Panc1 (cell line): ENCODE measurements around the gene ATG10. TPM values are rescaled to one million over a fixed set of nuclear protein-coding genes. Genes with fewer than 3 reads are reported as not detected.

Experiments
- ATAC-seq: fragments of 200-7000 bp; cut with Tn5 transposase; 2 replicates; pipeline ENCODE4 v1.9.1; 2020; ENCODE audit warnings: mild to moderate bottlenecking, moderate library complexity
- BruUV-seq: library from RNA; stranded (reverse); fragments of 400-500 nt; replicated peaks from 2 replicates; lab custom pipeline; 2021; lab: Mats Ljungman, UMichigan
- CTCF ChIA-PET: fragments of 300-600 bp; sonication (Branson Sonifier 250); formaldehyde crosslinking; loops from one replicate; lab custom pipeline; 2022; ENCODE audit warnings: antibody characterized with exemption; lab: Charles Lee
- POLR2A ChIA-PET: fragments of 300-600 bp; sonication (Branson Sonifier 250); formaldehyde crosslinking; loops from one replicate; lab custom pipeline; 2022; ENCODE audit warnings: antibody characterized with exemption; lab: Charles Lee
- DNase-seq: peaks from one replicate; pipeline ENCODE4 v3.0.0-alpha.2; 2010; ENCODE audit warnings: low read depth, low spot score
- H3K27ac ChIP-seq: 2 replicates; pipeline ENCODE4 v1.5.1; 2011; ENCODE audit warnings: mild to moderate bottlenecking, low read length, inconsistent platforms
- H3K27me3 ChIP-seq: fragments of 200-500 bp; sonication (Bioruptor generic); 2 replicates; pipeline ENCODE4 v1.6.0; 2014; ENCODE audit warnings: low read length, inconsistent platforms; ENCODE audit not compliant: control insufficient read depth, insufficient read depth
- H3K36me3 ChIP-seq: fragments of 200-500 bp; sonication (Bioruptor generic); 2 replicates; pipeline ENCODE4 v1.5.1; 2014; ENCODE audit warnings: inconsistent platforms, mild to moderate bottlenecking, low read length, moderate library complexity; ENCODE audit not compliant: control insufficient read depth, insufficient read depth
- H3K4me1 ChIP-seq: 2 replicates; pipeline ENCODE4 v1.5.1; 2011; ENCODE audit warnings: inconsistent platforms, mild to moderate bottlenecking, low read length, moderate library complexity; ENCODE audit not compliant: control insufficient read depth, insufficient read depth
- H3K4me3 ChIP-seq, 2 experiments: 2 replicates each; pipeline ENCODE4 v1.5.1; 2011 to 2012; ENCODE audit warnings: low read depth in 2 of 2, low read length in 2 of 2, mild to moderate bottlenecking in 2 of 2, inconsistent platforms in 1 of 2, moderate library complexity in 1 of 2
- H3K9me3 ChIP-seq: fragments of 200-500 bp; sonication (Bioruptor generic); 2 replicates; pipeline ENCODE4 v1.5.1; 2014; ENCODE audit warnings: low read depth, mild to moderate bottlenecking, inconsistent platforms, low read length, moderate library complexity; ENCODE audit not compliant: control insufficient read depth, insufficient read depth
- CTCF ChIP-seq: fragments of 450-650 bp; IDR thresholded peaks from 2 replicates; pipeline ENCODE4 v1.5.1; 2017; ENCODE audit warnings: mild to moderate bottlenecking
- POLR2AphosphoS5 ChIP-seq: IDR thresholded peaks from 2 replicates; pipeline ENCODE4 v1.6.1; 2012; ENCODE audit warnings: mild to moderate bottlenecking, low read depth, low read length, moderate library complexity
- REST ChIP-seq, 2 experiments: IDR thresholded peaks; 2 replicates each; pipeline ENCODE4 v1.6.1; 2011 to 2012; ENCODE audit warnings: low read depth in 2 of 2, control low read depth in 1 of 2, low read length in 1 of 2, mild to moderate bottlenecking in 1 of 2, moderate library complexity in 1 of 2; ENCODE audit not compliant: insufficient read depth in 1 of 2
- SIN3A ChIP-seq: IDR thresholded peaks from 2 replicates; pipeline ENCODE4 v1.6.1; 2012; ENCODE audit warnings: low read depth, mild to moderate bottlenecking, low read length, moderate library complexity, borderline replicate concordance; ENCODE audit not compliant: insufficient read depth
- TCF7L2 ChIP-seq: IDR thresholded peaks from 2 replicates; pipeline ENCODE4 v1.6.1; 2011; ENCODE audit warnings: mild to moderate bottlenecking, low read depth, low read length, inconsistent platforms
- in situ Hi-C: cut with HindIII; loops from 2 replicates; pipeline ENCODE4 v1.10.0; 2016; ENCODE audit warnings: low sequenced_read_pairs, low pct_unique_long_range_greater_than_20kb
- intact Hi-C: fragments of 100-400 bp; cut with micrococcal nuclease; formaldehyde crosslinking; loops from one replicate; pipeline ENCODE4 v1.10.0; 2022; ENCODE audit not compliant: unreplicated experiment
- total RNA-seq: library from RNA; stranded (reverse); gene quantifications from one replicate; pipeline ENCODE4 v1.2.1, GENCODE V29; 2021; ENCODE audit not compliant: unreplicated experiment

The ATG10 gene
- total RNA-seq, 1 experiment from 2014 or later, result 14.0 TPM

GRCh38 chr5:81924442-81924841 is 47.4 kb upstream of the ATG10 start:
- Histone ChIP-seq H3K27me3 (no peaks in the 10 kb centered on the region), H3K4me3 (no peak overlapping the region), H3K27ac (no peak overlapping the region), H3K4me1 (no peaks in the 10 kb centered on the region), H3K36me3 (no peaks in the 10 kb centered on the region), H3K9me3 (no peaks in the 10 kb centered on the region)
- intact Hi-C loops, result no loop called here
- ATAC-seq, result no peak
- POLR2A ChIA-PET, result no interaction called here
- CTCF ChIA-PET, result no interaction called here
- no TSS peak for BruUV-seq
- TF ChIP-seq SIN3A, result no peak
- in situ Hi-C loops, result no loop called here
- DNase-seq, result no peak

- TF ChIP-seq TCF7L2, result no peak
- no peak for TF ChIP-seq REST (IDR thresholded peaks at IDR 0.05; ENCODE audit: insufficient read depth in 1 of 2, low read depth in 2 of 2, low read length in 1 of 2)
- no peak for TF ChIP-seq CTCF
- no peak for TF ChIP-seq SIN3A
- no peak for TF ChIP-seq POLR2AphosphoS5
- ChIA-PET POLR2A (no interaction called here), CTCF (no interaction called here)
- ATAC-seq (no peak), DNase-seq (no peak)
- H3K36me3 ChIP-seq, result no peaks in the 10 kb centered on the region
- in situ Hi-C loops, result no loop called here
- H3K9me3 ChIP-seq, result no peaks in the 10 kb centered on the region
- BruUV-seq, result no TSS peak
- no peak overlapping the region for H3K27ac ChIP-seq
- no peaks in the 10 kb centered on the region for H3K27me3 ChIP-seq
- H3K4me1 ChIP-seq, result no peaks in the 10 kb centered on the region
- intact Hi-C loops, result no loop called here
- H3K4me3 ChIP-seq, result no peak overlapping the region
Measured at GRCh38 chr5:81925009-81925408, 46.8 kb upstream of the ATG10 start.

GRCh38 chr5:81925981-81926380 is 45.8 kb upstream of the ATG10 start:
- no peaks in the 10 kb centered on the region for H3K27me3 ChIP-seq
- intact Hi-C loops (no loop called here), in situ Hi-C loops (no loop called here)
- no peak overlapping the region for H3K4me3 ChIP-seq
- H3K4me1 ChIP-seq, result no peaks in the 10 kb centered on the region
- DNase-seq (no peak), ATAC-seq (no peak)
- no TSS peak for BruUV-seq
- H3K27ac ChIP-seq, result no peak overlapping the region
- POLR2A ChIA-PET, result no interaction called here
- H3K9me3 ChIP-seq, result no peaks in the 10 kb centered on the region
- CTCF ChIA-PET, result no interaction called here
- no peaks in the 10 kb centered on the region for H3K36me3 ChIP-seq
- TF ChIP-seq POLR2AphosphoS5 (no peak), CTCF (no peak), REST (IDR thresholded peaks at IDR 0.05; ENCODE audit: insufficient read depth in 1 of 2, low read depth in 2 of 2, low read length in 1 of 2) (no peak), TCF7L2 (no peak), SIN3A (no peak)
